Measurements from ENCODE around the gene SUCLG2. TPM values are rescaled to one million over a fixed set of nuclear protein-coding genes. Genes with fewer than 3 reads are reported as not detected.

Gene SUCLG2
- polyA plus RNA-seq, 1 donor (not counting 4 experiments of a cell fraction or from before 2014, with no cell fraction given): 26.7 TPM

DNA sequence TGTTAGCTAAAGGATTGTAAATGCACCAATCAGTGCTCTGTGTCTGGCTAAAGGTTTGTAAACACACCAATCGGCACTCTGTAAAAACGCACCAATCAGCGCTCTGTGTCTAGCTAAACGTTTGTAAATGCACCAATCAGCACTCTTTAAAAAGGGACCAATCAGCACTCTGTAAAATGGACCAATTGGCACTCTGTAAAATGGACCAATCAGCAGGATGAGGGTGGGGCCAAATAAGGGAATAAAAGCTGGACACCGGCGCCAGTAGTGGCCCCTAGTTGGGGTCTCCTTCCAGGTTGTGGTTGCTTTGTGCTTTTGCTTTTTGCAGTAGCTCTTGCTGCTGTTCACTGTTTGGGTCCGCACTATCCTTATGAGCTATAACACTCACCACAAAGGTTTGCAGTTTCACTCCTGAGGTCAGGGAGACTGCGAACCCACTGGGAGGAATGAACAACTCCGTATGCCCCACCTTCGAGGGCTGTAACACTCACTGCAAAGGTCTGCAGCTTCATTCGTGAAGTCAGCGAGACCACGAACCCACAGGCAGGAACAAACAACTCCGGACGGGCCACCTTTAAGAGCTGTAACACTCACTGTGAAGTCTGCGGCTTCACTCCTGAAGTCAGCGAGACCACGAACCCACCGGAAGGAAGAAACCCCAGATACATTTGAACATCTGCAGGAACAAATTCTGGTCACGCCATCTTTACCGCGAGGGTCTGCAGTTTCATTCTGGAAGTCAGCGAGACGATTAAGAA is 1.1 kb upstream of the SUCLG2 start:
- H3K9me1 ChIP-seq (ENCODE audit: control insufficient read depth, extremely low read depth, insufficient read depth, low read length): no peaks in the 10 kb centered on the region
- H4K20me1 ChIP-seq (ENCODE audit: control insufficient read depth, extremely low read depth, insufficient read depth, low read length): no peaks in the 10 kb centered on the region
- H3K27ac ChIP-seq (ENCODE audit: control insufficient read depth, insufficient read depth, low read length): no peak overlapping the region
- H3K4me2 ChIP-seq (ENCODE audit: control insufficient read depth, extremely low read depth, insufficient read depth, low read depth, low read length): peak overlapping the region; percentile 86
- H3K36me3 ChIP-seq (ENCODE audit: control insufficient read depth in 2 of 2, extremely low read depth in 1 of 2, insufficient read depth in 2 of 2, low read length in 2 of 2): no peaks in the 10 kb centered on the region
- peaks cover 7% of the 10 kb centered on the region for H3K4me1 ChIP-seq (ENCODE audit: control insufficient read depth, extremely low read depth, insufficient read depth, low read length)
- peaks cover 22% of the 10 kb centered on the region for H3K79me2 ChIP-seq (ENCODE audit: control insufficient read depth, insufficient read depth, low read length)
- H3K9me3 ChIP-seq (ENCODE audit: control insufficient read depth, low read depth, low read length): no peaks in the 10 kb centered on the region
- H3K9ac ChIP-seq (ENCODE audit: control insufficient read depth, extremely low read depth, insufficient read depth, low read length): no peak overlapping the region
- H3K4me3 ChIP-seq (ENCODE audit: control insufficient read depth in 2 of 3, extremely low read depth in 1 of 3, insufficient read depth in 2 of 3, low read depth in 1 of 3, low read length in 3 of 3): no peak overlapping the region
- dilution Hi-C loops (cut with MboI; ENCODE audit: extremely low pct_ligation_motif_present, low sequenced_read_pairs): no loop called here
- H3K27me3 ChIP-seq (ENCODE audit: control insufficient read depth, extremely low read depth, insufficient read depth, low read length): no peaks in the 10 kb centered on the region
- no peak overlapping the region for H2AFZ ChIP-seq (ENCODE audit: control insufficient read depth, low read length)
- DNase-seq (ENCODE audit: low read depth, low spot score) (no peak), FAIRE-seq (no peak)
- TF ChIP-seq, protein P1, sequence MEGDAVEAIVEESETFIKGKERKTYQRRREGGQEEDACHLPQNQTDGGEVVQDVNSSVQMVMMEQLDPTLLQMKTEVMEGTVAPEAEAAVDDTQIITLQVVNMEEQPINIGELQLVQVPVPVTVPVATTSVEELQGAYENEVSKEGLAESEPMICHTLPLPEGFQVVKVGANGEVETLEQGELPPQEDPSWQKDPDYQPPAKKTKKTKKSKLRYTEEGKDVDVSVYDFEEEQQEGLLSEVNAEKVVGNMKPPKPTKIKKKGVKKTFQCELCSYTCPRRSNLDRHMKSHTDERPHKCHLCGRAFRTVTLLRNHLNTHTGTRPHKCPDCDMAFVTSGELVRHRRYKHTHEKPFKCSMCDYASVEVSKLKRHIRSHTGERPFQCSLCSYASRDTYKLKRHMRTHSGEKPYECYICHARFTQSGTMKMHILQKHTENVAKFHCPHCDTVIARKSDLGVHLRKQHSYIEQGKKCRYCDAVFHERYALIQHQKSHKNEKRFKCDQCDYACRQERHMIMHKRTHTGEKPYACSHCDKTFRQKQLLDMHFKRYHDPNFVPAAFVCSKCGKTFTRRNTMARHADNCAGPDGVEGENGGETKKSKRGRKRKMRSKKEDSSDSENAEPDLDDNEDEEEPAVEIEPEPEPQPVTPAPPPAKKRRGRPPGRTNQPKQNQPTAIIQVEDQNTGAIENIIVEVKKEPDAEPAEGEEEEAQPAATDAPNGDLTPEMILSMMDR (optimal IDR thresholded peaks at IDR 0.05 in 1 of 3, IDR thresholded peaks at IDR 0.05 in 1 of 3, conservative IDR thresholded peaks at IDR 0.05 in 1 of 3; ENCODE audit: extremely low read depth in 1 of 3, insufficient read depth in 2 of 3, low read length in 3 of 3): no peak
- TF ChIP-seq EZH2 (IDR thresholded peaks at IDR 0.05; ENCODE audit: low read length): no peak

DNA sequence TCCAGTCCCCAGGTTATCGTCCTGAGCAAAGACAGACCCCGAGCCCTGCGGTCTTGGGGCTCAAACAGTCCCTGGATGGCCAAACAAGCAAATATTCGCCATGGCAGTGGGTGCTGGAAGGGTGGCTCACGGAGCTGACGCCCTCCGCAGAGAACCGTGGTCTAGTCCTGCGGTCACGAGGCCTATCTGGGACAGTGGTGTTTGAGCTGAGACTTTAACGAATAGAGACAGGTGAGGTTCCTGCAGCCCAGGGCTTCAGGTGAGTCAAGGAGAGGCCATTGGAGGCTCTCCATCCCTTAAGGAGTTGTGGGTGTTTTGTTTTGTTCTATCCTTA is 399 bp upstream of the SUCLG2 start:
- Histone ChIP-seq H3K36me3 (ENCODE audit: control insufficient read depth in 2 of 2, extremely low read depth in 1 of 2, insufficient read depth in 2 of 2, low read length in 2 of 2) (no peaks in the 10 kb centered on the region), H3K4me3 (ENCODE audit: control insufficient read depth in 2 of 3, extremely low read depth in 1 of 3, insufficient read depth in 2 of 3, low read depth in 1 of 3, low read length in 3 of 3) (peak overlapping the region; percentile 67 to 90 (median 89)), H4K20me1 (ENCODE audit: control insufficient read depth, extremely low read depth, insufficient read depth, low read length) (no peaks in the 10 kb centered on the region), H3K27me3 (ENCODE audit: control insufficient read depth, extremely low read depth, insufficient read depth, low read length) (no peaks in the 10 kb centered on the region), H2AFZ (ENCODE audit: control insufficient read depth, low read length) (peak overlapping the region; percentile 99), H3K9me1 (ENCODE audit: control insufficient read depth, extremely low read depth, insufficient read depth, low read length) (no peaks in the 10 kb centered on the region), H3K4me1 (ENCODE audit: control insufficient read depth, extremely low read depth, insufficient read depth, low read length) (peaks cover 7% of the 10 kb centered on the region), H3K4me2 (ENCODE audit: control insufficient read depth, extremely low read depth, insufficient read depth, low read depth, low read length) (peak overlapping the region; percentile 86), H3K79me2 (ENCODE audit: control insufficient read depth, insufficient read depth, low read length) (peaks cover 25% of the 10 kb centered on the region), H3K9ac (ENCODE audit: control insufficient read depth, extremely low read depth, insufficient read depth, low read length) (peak overlapping the region; percentile 92), H3K27ac (ENCODE audit: control insufficient read depth, insufficient read depth, low read length) (peak overlapping the region; percentile 90), H3K9me3 (ENCODE audit: control insufficient read depth, low read depth, low read length) (no peaks in the 10 kb centered on the region)
- DNase-seq (ENCODE audit: low read depth, low spot score) (no peak), FAIRE-seq (no peak)
- dilution Hi-C loops (cut with MboI; ENCODE audit: extremely low pct_ligation_motif_present, low sequenced_read_pairs): no loop called here
- TF ChIP-seq EZH2 (IDR thresholded peaks at IDR 0.05; ENCODE audit: low read length): no peak
- TF ChIP-seq, protein P1 (optimal IDR thresholded peaks at IDR 0.05 in 1 of 3, IDR thresholded peaks at IDR 0.05 in 1 of 3, conservative IDR thresholded peaks at IDR 0.05 in 1 of 3; ENCODE audit: extremely low read depth in 1 of 3, insufficient read depth in 2 of 3, low read length in 3 of 3): no peak
